ENCODE measurements around the gene PCDHGC5. TPM values are rescaled to one million over a fixed set of nuclear protein-coding genes. Genes with fewer than 3 reads are reported as not detected.

The PCDHGC5 gene
- total RNA-seq, 1 donor from 2014 or later: 0.43 TPM

DNA sequence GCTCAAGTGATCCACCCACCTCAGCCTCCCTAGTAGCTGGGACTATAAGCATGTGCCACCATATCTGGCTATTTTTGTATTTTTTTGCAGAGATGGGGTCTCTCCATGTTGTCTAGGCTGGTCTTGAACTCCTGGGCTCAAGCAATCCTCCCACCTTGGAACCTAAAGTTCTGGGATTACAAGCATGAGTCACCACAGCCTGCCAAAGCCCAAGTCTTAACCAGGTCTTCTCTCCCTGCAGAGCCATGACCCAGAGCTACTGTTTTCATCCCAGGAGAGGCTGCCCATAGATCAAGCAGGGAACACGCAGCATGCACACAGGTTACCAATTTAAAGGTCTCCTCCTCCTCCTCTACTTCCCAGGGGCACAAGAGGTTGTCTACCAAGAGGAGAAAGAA is 29.7 kb downstream of the PCDHGC5 start:
- Mint-ChIP-seq H3K9me3 (no peaks in the 10 kb centered on the region), H3K4me3 (no peak overlapping the region), H3K4me1 (peaks cover 82% of the 10 kb centered on the region), H3K27me3 (ENCODE audit: insufficient read depth, low read depth) (peaks cover 3% of the 10 kb centered on the region), H3K27ac (no peak overlapping the region), H3K36me3 (peaks cover 56% of the 10 kb centered on the region)
- Histone ChIP-seq H3K4me3 (no peak overlapping the region), H3K9me3 (ENCODE audit: low read depth) (no peaks in the 10 kb centered on the region), H2AFZ (replicated peaks) (no peak overlapping the region), H3F3A (ENCODE audit: low read depth) (peaks cover 44% of the 10 kb centered on the region), H3K27ac (no peak overlapping the region), H3K4me2 (no peak overlapping the region), H3K36me3 (peaks cover 3% of the 10 kb centered on the region), H3K9ac (no peak overlapping the region), H3K4me1 (peaks cover 41% of the 10 kb centered on the region), H3K27me3 (no peaks in the 10 kb centered on the region), H3K79me2 (ENCODE audit: low read depth) (no peaks in the 10 kb centered on the region), H4K20me1 (ENCODE audit: low read depth) (no peaks in the 10 kb centered on the region)
- DNase-seq (ENCODE audit: low spot score): no peak
- TF ChIP-seq EZH2phosphoT487 (IDR thresholded peaks at IDR 0.05): no peak
- TF ChIP-seq EZH2 (IDR thresholded peaks at IDR 0.05): no peak
- TF ChIP-seq, protein P1, sequence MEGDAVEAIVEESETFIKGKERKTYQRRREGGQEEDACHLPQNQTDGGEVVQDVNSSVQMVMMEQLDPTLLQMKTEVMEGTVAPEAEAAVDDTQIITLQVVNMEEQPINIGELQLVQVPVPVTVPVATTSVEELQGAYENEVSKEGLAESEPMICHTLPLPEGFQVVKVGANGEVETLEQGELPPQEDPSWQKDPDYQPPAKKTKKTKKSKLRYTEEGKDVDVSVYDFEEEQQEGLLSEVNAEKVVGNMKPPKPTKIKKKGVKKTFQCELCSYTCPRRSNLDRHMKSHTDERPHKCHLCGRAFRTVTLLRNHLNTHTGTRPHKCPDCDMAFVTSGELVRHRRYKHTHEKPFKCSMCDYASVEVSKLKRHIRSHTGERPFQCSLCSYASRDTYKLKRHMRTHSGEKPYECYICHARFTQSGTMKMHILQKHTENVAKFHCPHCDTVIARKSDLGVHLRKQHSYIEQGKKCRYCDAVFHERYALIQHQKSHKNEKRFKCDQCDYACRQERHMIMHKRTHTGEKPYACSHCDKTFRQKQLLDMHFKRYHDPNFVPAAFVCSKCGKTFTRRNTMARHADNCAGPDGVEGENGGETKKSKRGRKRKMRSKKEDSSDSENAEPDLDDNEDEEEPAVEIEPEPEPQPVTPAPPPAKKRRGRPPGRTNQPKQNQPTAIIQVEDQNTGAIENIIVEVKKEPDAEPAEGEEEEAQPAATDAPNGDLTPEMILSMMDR (IDR thresholded peaks at IDR 0.05): no peak

DNA sequence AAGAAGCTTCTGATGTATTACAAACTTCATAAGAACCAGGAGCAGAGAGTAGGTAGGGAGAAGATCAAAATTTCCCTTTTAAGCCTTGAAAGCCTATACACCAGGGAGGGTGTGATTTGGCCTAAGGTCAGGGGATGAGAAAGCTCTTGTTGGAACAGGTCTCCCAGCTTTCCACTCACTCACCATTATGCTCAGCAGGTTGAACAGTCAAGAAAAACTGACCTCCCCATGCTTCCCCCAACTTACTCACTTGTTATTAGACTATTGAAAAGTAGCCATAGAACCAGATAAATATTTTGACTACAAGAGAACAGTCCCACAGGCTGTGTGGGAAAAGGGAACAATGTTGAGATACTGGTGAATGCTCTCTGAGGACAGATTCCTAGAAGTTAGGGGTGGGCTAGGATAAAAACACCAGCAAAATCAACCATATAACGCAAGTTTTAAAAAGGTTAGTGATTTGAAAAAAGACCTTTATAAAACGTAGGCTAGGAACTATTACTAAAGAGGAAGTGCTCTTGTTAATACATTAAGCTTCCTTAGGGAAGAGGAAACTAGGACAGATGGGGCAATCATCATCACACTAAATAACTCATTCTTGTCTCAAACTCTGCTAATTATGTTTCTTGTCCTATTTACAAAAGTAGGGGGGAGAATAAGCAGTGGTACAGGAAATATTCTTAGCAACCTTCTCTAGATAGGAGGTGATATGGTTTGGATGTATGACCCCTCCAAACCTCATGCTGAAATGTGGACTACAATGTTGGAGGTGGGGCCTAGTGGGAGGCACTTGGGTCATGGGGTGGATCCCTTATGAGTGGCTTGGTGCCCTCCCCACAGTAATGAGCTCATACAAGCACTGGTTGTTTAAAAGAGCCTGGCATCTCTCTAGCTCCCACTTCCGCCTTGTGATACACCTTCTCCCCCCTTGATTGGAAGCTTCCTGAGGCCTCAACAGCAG is 31.0 kb downstream of the PCDHGC5 start:
- H3K4me1 ChIP-seq: peaks cover 39% of the 10 kb centered on the region
- no peak overlapping the region for H3K9ac ChIP-seq
- no peak overlapping the region for H3K27ac Mint-ChIP-seq
- peaks cover 36% of the 10 kb centered on the region for H3F3A ChIP-seq (ENCODE audit: low read depth)
- H3K9me3 ChIP-seq (ENCODE audit: low read depth): no peaks in the 10 kb centered on the region
- H3K36me3 Mint-ChIP-seq: peaks cover 62% of the 10 kb centered on the region
- no peak overlapping the region for H3K27ac ChIP-seq
- H3K79me2 ChIP-seq (ENCODE audit: low read depth): no peaks in the 10 kb centered on the region
- no peaks in the 10 kb centered on the region for H3K27me3 Mint-ChIP-seq (ENCODE audit: insufficient read depth, low read depth)
- TF ChIP-seq EZH2 (IDR thresholded peaks at IDR 0.05) (no peak), EZH2phosphoT487 (IDR thresholded peaks at IDR 0.05) (no peak)
- TF ChIP-seq, protein P1 (IDR thresholded peaks at IDR 0.05): no peak
- no peak for DNase-seq (ENCODE audit: low spot score)
- no peaks in the 10 kb centered on the region for H4K20me1 ChIP-seq (ENCODE audit: low read depth)
- H3K27me3 ChIP-seq: no peaks in the 10 kb centered on the region
- no peak overlapping the region for H3K4me2 ChIP-seq
- H3K4me3 ChIP-seq: no peak overlapping the region
- no peak overlapping the region for H3K4me3 Mint-ChIP-seq
- H3K4me1 Mint-ChIP-seq: peaks cover 81% of the 10 kb centered on the region
- H3K9me3 Mint-ChIP-seq: peaks cover 4% of the 10 kb centered on the region
- H2AFZ ChIP-seq (replicated peaks): no peak overlapping the region
- peaks cover 3% of the 10 kb centered on the region for H3K36me3 ChIP-seq

DNA sequence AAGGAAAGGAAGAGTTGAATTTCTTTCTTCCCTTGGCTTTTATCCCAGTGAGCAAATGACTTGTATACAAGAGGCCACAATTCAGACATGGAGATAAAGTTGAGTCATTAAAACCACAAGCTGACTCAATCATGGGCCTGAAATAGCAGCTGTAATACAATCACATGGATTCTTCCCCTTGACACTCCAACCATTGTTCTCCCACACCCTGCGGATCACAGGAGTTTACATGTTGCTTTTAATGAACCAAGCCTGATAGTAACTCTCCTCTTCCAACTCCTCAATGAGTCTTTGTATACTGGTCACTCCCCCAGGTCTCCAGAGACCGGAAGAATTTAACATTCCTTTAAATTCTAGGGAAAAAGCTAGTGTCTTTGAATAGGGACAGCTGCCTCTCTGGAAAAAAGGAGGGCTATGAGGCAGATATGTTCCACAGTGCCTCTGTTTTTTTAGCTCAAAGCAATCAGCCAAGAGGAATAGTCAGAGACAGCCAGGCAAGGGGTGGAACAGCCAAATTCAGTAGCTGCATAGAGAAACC is 32.4 kb downstream of the PCDHGC5 start:
- peaks cover 28% of the 10 kb centered on the region for H3K4me1 ChIP-seq
- H3K4me1 Mint-ChIP-seq: peaks cover 75% of the 10 kb centered on the region
- peaks cover 3% of the 10 kb centered on the region for H3K36me3 ChIP-seq

More for the DNA sequence above, 32.4 kb downstream of the PCDHGC5 start:
- H3K27ac Mint-ChIP-seq: peak overlapping the region; percentile 92
- no peaks in the 10 kb centered on the region for H3K27me3 Mint-ChIP-seq (ENCODE audit: insufficient read depth, low read depth)
- Histone ChIP-seq H3K9ac (no peak overlapping the region), H3K27ac (peak overlapping the region; percentile 61), H3K79me2 (ENCODE audit: low read depth) (no peaks in the 10 kb centered on the region), H3K27me3 (no peaks in the 10 kb centered on the region), H3K4me2 (peak overlapping the region; percentile 13), H4K20me1 (ENCODE audit: low read depth) (no peaks in the 10 kb centered on the region), H2AFZ (replicated peaks) (no peak overlapping the region), H3K9me3 (ENCODE audit: low read depth) (no peaks in the 10 kb centered on the region), H3K4me3 (no peak overlapping the region), H3F3A (ENCODE audit: low read depth) (peaks cover 32% of the 10 kb centered on the region)
- H3K9me3 Mint-ChIP-seq: peaks cover 4% of the 10 kb centered on the region
- DNase-seq (ENCODE audit: low spot score): peak; percentile 61
- peaks cover 58% of the 10 kb centered on the region for H3K36me3 Mint-ChIP-seq
- TF ChIP-seq, protein P1 (IDR thresholded peaks at IDR 0.05): no peak
- TF ChIP-seq EZH2 (IDR thresholded peaks at IDR 0.05) (no peak), EZH2phosphoT487 (IDR thresholded peaks at IDR 0.05) (no peak)
- peak overlapping the region; percentile 14 for H3K4me3 Mint-ChIP-seq

Data from neural progenitor cell (in vitro differentiated cells).